ENCODE measurements around the gene A4GNT. TPM values are rescaled to one million over a fixed set of nuclear protein-coding genes. Genes with fewer than 3 reads are reported as not detected.
"Not testable (repeated sequence)": the region's sequence is repeated elsewhere in the genome, so short reads cannot be mapped to it uniquely, and the experiment has no call there.

A4GNT gene
- total and polyA plus RNA-seq, 8 donors: 0.34 to 2.0 (median 1.1) TPM

DNA sequence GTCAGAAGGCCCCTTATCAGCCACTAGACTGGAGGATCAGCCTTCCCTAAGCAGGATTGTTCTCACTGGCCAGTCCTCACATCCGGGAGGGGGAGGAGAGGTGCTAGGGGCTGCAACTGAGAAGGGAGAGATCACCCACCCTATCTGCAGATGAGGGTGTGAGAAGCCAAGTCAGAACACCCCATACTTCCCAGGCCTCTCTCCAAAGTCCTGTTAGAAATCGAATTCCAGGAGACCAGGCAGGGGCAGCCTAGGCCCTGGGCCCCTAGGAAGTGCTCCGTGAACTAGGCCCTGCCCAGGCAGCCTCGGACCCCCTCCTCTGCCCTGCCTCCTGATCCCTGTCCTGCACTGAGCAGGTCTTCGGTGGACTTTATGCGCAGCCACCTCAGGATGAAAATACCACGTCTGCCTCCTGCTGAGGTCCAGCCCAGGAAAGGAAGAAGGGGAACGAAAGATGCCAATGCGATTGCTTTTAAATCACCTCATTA, 17.7 kb downstream of the A4GNT start:
- WGBS, 2 donors: 35 to 47% methylated on average over 9 of the region's 9 CpGs
- TF ChIP-seq, protein P1, sequence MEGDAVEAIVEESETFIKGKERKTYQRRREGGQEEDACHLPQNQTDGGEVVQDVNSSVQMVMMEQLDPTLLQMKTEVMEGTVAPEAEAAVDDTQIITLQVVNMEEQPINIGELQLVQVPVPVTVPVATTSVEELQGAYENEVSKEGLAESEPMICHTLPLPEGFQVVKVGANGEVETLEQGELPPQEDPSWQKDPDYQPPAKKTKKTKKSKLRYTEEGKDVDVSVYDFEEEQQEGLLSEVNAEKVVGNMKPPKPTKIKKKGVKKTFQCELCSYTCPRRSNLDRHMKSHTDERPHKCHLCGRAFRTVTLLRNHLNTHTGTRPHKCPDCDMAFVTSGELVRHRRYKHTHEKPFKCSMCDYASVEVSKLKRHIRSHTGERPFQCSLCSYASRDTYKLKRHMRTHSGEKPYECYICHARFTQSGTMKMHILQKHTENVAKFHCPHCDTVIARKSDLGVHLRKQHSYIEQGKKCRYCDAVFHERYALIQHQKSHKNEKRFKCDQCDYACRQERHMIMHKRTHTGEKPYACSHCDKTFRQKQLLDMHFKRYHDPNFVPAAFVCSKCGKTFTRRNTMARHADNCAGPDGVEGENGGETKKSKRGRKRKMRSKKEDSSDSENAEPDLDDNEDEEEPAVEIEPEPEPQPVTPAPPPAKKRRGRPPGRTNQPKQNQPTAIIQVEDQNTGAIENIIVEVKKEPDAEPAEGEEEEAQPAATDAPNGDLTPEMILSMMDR (IDR thresholded peaks at IDR 0.05): no peak
- no peaks in the 10 kb centered on the region for H3K36me3 ChIP-seq
- H3K27ac ChIP-seq: peak overlapping the region; percentile 82 to 93 (median 90)
- H3K27me3 ChIP-seq: no peaks in the 10 kb centered on the region
- DNase-seq: peak in 1 of 6 donors; percentile 27
- FAIRE-seq: no peak
- no peaks in the 10 kb centered on the region for H3K9me3 ChIP-seq
- intact Hi-C loops (cut with DNase I): no loop called here
- peak overlapping the region; percentile 70 to 91 (median 80) for H3K4me3 ChIP-seq
- peak in 2 of 4 donors; percentile 2 to 16 for ATAC-seq
- peaks cover 0 to 3% (median 0%) of the 10 kb centered on the region in 3 donors for H3K4me1 ChIP-seq

DNA sequence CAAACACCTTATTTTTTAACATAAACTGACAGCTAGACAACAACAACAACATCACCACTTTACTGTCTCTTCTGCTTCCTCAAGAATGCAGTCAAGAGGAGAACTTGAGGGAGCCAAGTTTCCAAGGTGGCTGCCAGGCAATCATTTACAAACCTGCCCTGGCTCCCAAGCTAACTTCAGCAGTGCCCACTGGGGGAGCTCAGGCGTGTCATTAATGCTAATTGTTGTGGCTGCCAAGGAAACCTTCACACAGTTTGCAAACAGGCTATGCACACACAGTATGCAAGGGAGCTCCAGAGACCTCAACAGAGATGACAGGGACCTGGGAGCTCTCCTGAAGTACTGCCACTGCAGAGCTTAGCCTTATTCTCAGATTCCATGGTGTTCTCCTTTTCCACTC, 18.9 kb downstream of the A4GNT start:
- FAIRE-seq (no peak), DNase-seq (peak in 3 of 6 donors; percentile 25 to 44 (median 33)), ATAC-seq (peak; percentile 14 to 44 (median 40))
- peaks cover 0 to 3% (median 0%) of the 10 kb centered on the region in 3 donors for H3K4me1 ChIP-seq
- H3K9me3 ChIP-seq: no peaks in the 10 kb centered on the region
- no peaks in the 10 kb centered on the region for H3K36me3 ChIP-seq
- no peak overlapping the region for H3K4me3 ChIP-seq
- 24 to 33% methylated on average over 1 of the region's 1 CpG for WGBS, 2 donors
- peak overlapping the region; percentile 82 to 93 (median 90) for H3K27ac ChIP-seq
- intact Hi-C loops (cut with DNase I): no loop called here
- TF ChIP-seq, protein P1 (IDR thresholded peaks at IDR 0.05): no peak
- H3K27me3 ChIP-seq: no peaks in the 10 kb centered on the region

DNA sequence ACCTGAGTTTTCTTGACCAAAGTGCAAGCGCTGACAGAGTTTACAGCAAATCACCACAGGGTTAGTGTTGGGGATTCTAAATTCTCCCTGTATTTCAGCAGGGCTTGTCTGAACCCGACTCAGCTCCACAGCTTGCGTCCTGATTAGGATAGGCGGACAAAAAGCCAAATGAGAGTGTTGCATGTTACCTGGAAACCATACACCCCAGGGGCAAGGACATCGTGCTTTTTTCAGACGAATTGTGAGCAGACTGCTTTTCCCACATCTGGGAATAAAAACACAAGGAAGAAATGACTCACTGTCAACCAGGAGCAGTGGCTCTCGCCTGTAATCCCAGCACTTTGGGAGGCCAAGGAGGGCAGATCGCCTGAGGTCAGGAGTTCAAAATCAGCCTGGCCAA, 19.8 kb downstream of the A4GNT start:
- DNase-seq: no peak
- Histone ChIP-seq H3K27ac (peak overlapping the region in 1 of 4 donors; percentile 35), H3K36me3 (no peaks in the 10 kb centered on the region), H3K4me3 (no peak overlapping the region), H3K27me3 (no peaks in the 10 kb centered on the region), H3K9me3 (no peaks in the 10 kb centered on the region), H3K4me1 (peaks cover 0 to 3% (median 0%) of the 10 kb centered on the region in 3 donors)
- TF ChIP-seq, protein P1 (IDR thresholded peaks at IDR 0.05): no peak
- WGBS, 2 donors: 72 to 74% methylated on average over 8 of the region's 8 CpGs
- intact Hi-C loops (cut with DNase I): no loop called here
- FAIRE-seq: no peak
- ATAC-seq: no peak

DNA sequence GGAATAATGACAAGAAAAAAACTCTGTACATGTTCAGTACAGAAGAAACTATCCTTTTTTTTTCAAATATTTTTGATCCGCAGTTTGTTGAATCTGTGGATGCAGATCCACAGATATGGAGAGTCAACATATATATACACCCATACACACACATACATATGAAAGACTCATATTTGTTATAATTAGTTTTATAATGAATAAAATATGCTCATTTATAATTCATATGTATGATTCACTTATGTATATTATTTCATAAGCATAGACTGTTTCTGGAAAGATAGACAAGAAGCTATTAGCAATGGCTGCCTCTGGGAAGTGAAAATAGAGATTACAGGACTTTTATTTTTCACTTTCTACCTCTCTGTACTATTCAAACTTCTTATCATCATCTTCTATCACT, 26.6 kb downstream of the A4GNT start:
- DNase-seq (no peak), ATAC-seq (no peak), FAIRE-seq (no peak)
- no peak overlapping the region for H3K4me3 ChIP-seq
- H3K27ac ChIP-seq: no peak overlapping the region
- peaks cover 0 to 4% (median 0%) of the 10 kb centered on the region in 3 donors for H3K36me3 ChIP-seq
- TF ChIP-seq, protein P1 (IDR thresholded peaks at IDR 0.05): no peak
- intact Hi-C loops (cut with DNase I): no loop called here
- H3K27me3 ChIP-seq: no peaks in the 10 kb centered on the region
- no peaks in the 10 kb centered on the region for H3K4me1 ChIP-seq
- WGBS, 2 donors: 97 to 98% methylated on average over 1 of the region's 1 CpG
- no peaks in the 10 kb centered on the region for H3K9me3 ChIP-seq

DNA sequence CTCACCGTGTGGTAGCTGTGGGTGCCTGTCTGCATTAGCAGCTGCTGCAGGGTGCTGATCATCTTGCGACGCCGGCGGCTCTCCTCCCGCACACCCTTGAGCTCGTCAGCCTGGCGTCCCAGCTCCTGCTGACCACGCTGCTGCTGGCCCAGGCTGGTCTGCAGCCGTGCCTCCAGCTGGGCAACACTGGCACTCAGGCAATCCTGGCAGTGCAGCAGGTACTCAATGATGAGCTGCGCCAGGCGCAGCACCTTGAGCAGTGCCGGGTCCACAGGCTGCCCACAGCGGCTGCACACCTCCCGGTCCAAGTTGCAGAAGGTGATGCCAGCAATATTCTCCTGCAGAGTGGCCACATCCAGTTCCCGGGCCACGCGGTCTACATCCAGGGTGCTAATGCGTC, 28.7 kb downstream of the A4GNT start:
- no peak overlapping the region for H3K27ac ChIP-seq
- H3K27me3 ChIP-seq: no peaks in the 10 kb centered on the region
- no peak overlapping the region for H3K4me3 ChIP-seq
- H3K4me1 ChIP-seq: no peaks in the 10 kb centered on the region
- WGBS, 2 donors: 94 to 97% methylated on average over 19 of the region's 19 CpGs
- intact Hi-C loops (cut with DNase I): no loop called here
- DNase-seq (peak in 1 of 6 donors; percentile 45), ATAC-seq (no peak), FAIRE-seq (no peak)
- H3K9me3 ChIP-seq: no peaks in the 10 kb centered on the region
- TF ChIP-seq, protein P1 (IDR thresholded peaks at IDR 0.05): no peak
- peaks cover 0 to 4% (median 0%) of the 10 kb centered on the region in 3 donors for H3K36me3 ChIP-seq

DNA sequence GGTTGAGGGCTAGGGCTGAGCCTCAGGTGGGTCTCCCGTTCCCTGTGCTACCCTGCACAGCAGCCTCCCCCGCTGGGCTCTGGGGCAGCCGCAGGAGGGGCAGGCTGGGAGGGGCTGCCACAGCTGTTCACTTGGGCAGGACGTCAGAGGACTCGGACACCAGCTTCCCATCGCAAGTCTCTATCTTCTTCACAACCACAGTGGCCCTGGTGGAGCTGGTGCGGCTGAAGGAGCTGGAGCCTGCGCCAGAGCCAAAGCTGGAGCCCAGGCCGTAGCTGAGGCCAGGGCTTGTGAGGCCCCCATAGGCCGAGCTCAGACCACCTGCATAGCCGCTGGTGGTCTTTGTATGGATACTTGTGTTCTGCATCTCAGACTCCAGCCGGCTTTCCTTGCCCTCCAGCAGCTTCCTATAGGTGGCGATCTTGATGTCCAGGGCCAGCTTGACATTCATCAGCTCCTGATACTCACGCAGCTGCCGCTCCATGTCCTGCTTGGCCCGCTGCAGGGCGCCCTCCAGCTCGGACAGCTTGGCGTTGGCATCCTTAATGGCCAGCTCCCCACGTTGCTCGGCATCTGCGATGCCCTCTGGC, 30.7 kb downstream of the A4GNT start:
- FAIRE-seq; H3K4me3 ChIP-seq; H3K27me3 ChIP-seq; H3K4me1 ChIP-seq; H3K36me3 ChIP-seq; ATAC-seq; H3K9me3 ChIP-seq; intact Hi-C loops (cut with DNase I); H3K27ac ChIP-seq: not testable (repeated sequence)
- DNase-seq: peak in 1 of 6 donors; percentile 44
- WGBS, 2 donors: 81 to 86% methylated on average over 22 of the region's 22 CpGs
